ENCODE data around the gene ASCC3.

Gene ASCC3

DNA sequence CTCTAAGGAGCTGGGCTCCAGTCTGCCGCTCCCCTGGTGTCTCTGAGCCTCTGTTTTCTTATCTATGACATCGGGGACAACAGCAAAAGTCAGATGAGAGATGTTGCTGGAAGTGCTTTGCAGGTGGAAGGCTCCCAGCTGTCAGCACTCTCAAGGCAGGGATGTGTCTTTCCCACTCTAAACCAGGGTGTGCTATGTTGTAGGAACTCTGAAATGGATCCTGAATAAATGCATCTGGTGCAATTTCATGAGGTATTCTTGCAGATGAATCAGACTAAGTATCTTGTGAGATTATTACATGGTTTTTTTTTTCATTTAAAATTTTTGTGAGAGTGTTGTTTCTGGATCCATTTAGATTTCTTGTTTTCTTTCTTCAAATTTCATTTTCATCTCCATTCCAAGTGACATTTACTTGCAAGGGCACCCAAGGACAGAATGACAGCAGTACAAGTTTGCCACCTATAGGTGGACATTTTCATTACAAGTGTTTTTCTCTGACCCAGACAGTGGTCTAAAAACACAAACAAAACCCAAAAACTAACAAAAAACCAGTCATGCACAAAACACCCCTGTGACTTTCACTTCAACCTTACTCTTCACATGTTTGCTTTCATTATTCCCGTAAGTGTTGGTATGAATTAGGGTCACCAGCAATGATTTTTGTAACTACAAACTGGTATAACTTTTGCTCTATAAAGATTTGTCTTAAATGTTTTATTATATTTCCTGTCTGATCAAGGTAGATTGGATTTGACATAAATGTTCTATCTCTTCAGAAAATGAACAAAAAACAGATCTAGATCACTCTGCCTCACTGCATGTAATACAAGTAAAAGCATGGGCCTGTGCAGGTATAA is 401.7 kb downstream of the ASCC3 start:
- TF ChIP-seq, protein P1, sequence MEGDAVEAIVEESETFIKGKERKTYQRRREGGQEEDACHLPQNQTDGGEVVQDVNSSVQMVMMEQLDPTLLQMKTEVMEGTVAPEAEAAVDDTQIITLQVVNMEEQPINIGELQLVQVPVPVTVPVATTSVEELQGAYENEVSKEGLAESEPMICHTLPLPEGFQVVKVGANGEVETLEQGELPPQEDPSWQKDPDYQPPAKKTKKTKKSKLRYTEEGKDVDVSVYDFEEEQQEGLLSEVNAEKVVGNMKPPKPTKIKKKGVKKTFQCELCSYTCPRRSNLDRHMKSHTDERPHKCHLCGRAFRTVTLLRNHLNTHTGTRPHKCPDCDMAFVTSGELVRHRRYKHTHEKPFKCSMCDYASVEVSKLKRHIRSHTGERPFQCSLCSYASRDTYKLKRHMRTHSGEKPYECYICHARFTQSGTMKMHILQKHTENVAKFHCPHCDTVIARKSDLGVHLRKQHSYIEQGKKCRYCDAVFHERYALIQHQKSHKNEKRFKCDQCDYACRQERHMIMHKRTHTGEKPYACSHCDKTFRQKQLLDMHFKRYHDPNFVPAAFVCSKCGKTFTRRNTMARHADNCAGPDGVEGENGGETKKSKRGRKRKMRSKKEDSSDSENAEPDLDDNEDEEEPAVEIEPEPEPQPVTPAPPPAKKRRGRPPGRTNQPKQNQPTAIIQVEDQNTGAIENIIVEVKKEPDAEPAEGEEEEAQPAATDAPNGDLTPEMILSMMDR (conservative IDR thresholded peaks at IDR 0.05), result peak; percentile 83
- no peak overlapping the region for H3K27ac ChIP-seq

GRCh38 chr6:100475554-100476320 is 405.4 kb downstream of the ASCC3 start:
- no peak overlapping the region for H3K27ac ChIP-seq
- TF ChIP-seq, protein P1 (conservative IDR thresholded peaks at IDR 0.05), result no peak

DNA sequence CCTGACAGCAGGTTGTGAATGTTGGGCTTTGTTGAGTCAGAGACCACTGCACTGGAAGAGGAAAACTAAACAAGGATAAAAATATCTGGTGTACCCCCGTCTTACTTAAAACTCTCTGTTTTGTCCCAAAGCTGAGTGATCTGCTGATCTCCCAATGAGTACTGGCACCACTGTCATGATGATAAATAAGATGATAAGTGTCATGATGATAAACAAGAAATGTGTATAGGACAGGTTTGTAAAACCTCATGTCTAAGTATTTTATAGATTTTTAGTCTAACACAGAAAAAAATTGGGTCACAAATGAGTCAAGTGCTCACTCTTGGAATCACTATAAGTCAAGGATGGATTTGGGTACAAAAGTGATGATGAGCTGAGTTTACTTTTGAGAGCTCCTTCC is 407.9 kb downstream of the ASCC3 start:
- TF ChIP-seq, protein P1 (conservative IDR thresholded peaks at IDR 0.05), result no peak
- no peak overlapping the region for H3K27ac ChIP-seq

DNA sequence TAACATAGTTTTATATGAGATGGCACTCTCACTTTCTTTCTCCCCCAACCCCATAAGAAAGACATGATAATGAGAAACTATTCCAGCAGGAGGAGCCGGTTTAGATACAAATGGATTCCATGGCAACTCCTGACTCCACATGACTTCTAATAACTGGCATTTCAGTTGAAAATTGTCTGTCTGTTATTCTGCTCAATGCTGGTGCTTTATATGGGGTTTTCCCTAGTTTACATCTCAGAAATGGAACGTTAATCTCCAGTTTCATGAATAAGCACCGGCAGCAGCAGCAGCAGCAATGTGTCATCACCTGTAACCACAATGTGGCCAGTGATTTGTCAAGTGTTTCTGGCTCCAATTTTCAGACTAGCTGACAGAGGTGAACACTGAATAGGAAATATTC is 408.5 kb downstream of the ASCC3 start:
- peak overlapping the region; percentile 28; the same call in 1 of the 2 replicates for H3K27ac ChIP-seq
- TF ChIP-seq, protein P1 (conservative IDR thresholded peaks at IDR 0.05), result peak; percentile 24; the same call in 1 of the 2 replicates

- H3K27ac ChIP-seq, result no peak overlapping the region
- TF ChIP-seq, protein P1 (conservative IDR thresholded peaks at IDR 0.05), result no peak
These were observed 410.6 kb downstream of the ASCC3 start for GRCh38 chr6:100470422-100471120.

- H3K27ac ChIP-seq, result no peak overlapping the region
- TF ChIP-seq, protein P1 (conservative IDR thresholded peaks at IDR 0.05), result no peak
These were observed 411.8 kb downstream of the ASCC3 start for GRCh38 chr6:100469101-100469859.
